Measurements from ENCODE around the gene PRKCB.

PRKCB gene

DNA sequence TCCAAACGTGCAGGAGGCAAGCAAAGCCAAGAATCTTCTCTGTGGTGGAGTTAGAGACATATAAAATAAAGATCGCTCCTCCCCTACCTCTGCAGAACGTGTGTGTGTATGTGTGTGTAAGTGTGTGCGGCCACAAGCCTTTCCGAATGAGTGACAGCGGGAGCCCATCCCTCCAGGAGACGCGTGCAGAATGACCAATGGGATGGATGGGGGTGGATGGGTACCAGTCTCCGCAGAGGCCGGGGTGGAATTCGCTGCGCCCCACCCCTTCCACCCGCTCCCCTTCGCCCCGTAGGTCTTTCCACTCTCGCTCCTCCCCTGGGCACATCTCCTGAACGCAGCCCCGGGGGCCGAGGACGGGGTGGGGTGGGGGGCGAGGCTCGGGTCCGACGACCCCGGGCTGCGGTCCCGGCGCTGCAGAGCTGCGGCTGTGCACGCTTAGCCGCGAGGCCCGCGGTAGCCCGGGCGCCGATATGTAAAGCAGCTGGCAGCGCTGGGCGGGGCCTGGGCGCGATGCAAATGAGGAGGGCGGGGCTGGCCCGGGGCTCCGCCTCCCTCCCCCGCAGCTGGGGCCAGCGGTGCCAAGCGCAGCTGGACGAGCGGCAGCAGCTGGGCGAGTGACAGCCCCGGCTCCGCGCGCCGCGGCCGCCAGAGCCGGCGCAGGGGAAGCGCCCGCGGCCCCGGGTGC lies at the start of gene PRKCB:
PRKCB (plus strand) TSS at position 594 of the 688 bp plus-strand sequence.
- DNase-seq, result peak; percentile 89

GRCh38 chr16:23786964-23787561 lies 48.7 kb upstream of the PRKCB start:
- no peak for DNase-seq

DNA sequence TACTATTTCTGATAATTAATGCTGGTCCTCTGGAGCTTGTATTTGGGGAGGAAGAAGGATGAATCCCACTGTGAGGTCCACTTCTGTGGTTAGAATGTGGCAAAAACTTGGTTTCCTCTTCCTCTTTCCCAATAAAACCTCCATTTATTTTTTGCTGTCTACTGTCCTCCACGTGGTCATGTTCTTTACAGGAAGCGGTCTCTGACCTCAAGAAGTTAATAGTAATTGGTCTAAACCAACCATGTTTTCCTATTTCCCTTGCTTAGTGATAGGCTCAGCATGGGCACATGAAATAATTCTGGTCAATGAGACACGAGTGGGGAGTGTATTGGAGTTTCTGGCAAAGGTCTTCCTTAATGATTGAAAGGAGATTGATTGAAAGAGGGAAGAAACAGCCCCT lies 47.1 kb upstream of the PRKCB start:
- DNase-seq, result no peak

DNA sequence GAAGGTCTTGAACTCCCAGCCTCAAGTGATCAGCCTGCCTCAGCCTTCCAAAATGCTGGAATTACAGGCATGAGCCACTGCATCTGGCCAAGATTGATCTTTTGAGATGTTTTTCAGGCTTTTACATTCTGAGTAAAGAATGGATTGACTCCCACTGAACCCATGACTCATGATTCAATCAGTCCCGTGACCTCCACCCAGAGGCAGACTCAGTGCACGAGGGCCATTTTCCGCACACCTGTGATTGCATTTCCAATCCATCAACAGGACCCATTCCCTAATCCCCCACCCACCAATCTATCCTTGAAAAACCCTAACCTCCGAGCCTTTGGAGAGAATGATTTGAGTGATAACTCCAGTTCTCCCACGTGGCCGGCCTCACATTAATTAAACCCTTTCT lies 40.4 kb upstream of the PRKCB start:
- DNase-seq, result no peak

DNA sequence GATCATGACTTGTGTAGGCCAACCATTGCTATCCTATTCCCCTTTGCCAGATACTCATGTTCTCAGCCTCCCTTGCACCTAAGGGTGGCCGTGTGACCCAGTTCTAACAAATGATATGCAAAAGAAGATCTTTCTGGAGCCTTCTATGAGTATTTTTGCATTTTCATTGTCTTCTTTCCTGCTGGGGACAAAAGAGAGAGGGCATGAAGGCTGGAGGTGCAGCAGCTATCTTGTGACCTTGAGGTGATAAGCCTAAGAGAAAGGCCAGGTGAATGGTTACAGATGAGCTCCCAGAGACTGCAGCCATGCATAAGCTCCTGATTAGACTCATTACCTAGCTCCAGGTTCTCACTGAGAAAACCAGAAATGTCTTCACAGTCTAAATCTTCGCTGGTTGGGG lies 38.8 kb upstream of the PRKCB start:
- DNase-seq, result no peak

GRCh38 chr16:23801378-23801777 lies 34.4 kb upstream of the PRKCB start:
- peak; percentile 77 for DNase-seq

GRCh38 chr16:23802776-23803175 lies 33.0 kb upstream of the PRKCB start:
- DNase-seq, result no peak

DNA sequence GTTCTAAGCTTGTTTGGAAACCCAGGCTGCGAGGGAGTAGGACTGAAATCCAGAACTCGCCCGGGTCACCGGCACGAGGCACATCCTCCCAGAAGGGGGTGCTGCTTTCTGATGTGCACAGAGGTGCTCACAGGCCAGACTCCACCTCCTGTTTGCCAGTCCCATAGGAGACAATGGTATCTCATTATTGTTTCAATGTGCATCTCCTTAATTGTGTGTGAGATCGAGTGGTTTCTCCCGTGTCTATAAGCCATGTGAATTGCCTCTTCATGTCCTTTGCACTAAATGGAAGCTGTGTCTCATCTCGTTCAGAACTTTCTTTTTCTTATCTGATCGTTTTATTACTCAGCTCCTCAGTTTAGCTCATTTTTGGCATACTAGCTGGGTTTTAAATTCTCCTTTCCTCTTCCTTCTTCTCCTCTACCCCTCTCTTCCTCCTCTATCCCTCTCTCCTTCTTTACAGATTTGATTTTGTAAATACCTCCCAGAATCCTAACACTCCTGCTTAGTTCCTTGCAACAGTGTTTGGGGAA lies 32.1 kb upstream of the PRKCB start:
- peak; percentile 29 for DNase-seq

- no peak for DNase-seq
Observed at GRCh38 chr16:23807028-23807427, 28.8 kb upstream of the PRKCB start.

- no peak for DNase-seq
Observed at GRCh38 chr16:23821467-23821866, 14.3 kb upstream of the PRKCB start.

GRCh38 chr16:23821875-23822688 lies 13.7 kb upstream of the PRKCB start:
- no peak for DNase-seq

GRCh38 chr16:23823475-23824384 lies 12.1 kb upstream of the PRKCB start:
- DNase-seq, result no peak

- no peak for DNase-seq
Observed at GRCh38 chr16:23824909-23825308, 10.9 kb upstream of the PRKCB start.

DNA sequence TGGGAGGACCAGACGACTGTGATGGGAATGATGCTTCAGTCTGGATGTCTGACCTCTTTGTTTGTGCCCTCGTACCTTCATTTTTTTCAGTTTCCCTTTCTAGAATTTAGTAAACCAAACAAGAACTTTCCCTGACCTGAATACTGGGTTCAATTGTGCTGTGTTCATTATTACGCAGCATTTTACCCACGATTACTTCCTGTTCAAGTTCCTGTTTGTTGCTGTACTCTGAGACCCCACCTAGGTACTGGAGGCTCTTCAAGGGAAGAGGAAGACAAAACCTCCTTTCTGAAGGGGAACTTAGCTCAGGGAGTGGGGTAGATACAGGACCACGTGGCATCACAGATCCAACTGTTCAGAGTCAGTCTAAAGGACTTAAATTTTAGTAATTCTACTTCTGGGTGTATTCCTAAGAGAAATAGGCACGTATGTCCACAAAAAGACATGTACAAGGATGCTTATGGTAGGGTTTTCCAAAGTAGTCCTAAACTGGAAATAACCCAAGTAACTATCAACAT lies 9.2 kb upstream of the PRKCB start:
- DNase-seq, result no peak

DNA sequence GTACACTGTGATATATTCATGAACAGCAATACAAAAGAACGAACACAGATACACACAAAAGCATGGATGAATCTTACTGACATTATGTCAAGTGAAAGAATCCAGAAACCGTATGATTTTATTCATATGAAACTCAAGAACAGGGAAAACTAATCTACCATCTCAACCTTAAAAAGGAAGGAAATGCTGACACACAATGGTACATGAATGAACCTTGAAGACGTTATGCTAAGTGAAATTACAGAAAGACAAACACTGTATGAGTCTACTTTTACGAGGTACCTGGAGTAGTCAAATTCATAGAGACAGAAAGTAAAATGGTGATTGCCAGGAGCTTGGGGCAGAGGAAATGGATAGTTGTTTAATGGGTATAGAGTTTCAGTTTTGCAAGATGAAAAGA lies 8.7 kb upstream of the PRKCB start:
- no peak for DNase-seq

DNA sequence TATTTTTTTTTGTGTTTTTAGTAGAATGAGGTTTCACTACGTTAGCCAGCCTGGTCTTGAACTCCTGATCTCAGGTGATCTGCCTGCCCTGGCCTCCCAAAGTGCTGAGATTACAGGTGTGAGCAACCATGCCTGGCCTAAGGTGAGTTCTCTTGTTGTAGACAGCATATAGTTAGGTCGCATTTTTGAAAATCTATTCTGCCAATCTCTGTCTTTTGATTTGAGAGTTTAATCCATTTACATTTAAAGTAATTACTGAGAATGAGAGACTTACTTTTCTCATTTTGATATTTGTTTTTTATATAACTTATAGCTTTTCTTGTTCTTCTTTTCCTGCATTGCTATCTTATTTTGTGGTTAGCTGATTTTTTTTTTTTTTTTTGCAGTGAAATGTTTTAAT lies 6.3 kb upstream of the PRKCB start:
- no peak for DNase-seq

GRCh38 chr16:23830276-23830675 lies 5.5 kb upstream of the PRKCB start:
- DNase-seq, result no peak

- no peak for DNase-seq
Observed at GRCh38 chr16:23832882-23833281, 2.9 kb upstream of the PRKCB start.

GRCh38 chr16:23833504-23833903 lies 2.3 kb upstream of the PRKCB start:
- no peak for DNase-seq

- no peak for DNase-seq
Observed at GRCh38 chr16:23833960-23834685, 1.7 kb upstream of the PRKCB start.

GRCh38 chr16:23836078-23836403 lies 258 bp downstream of the PRKCB start:
- no peak for DNase-seq

All from midbrain (tissue), 1 donor.